Vagina (tissue), 2 donors: ENCODE results near the gene PRDM2. TPM values are rescaled to one million over a fixed set of nuclear protein-coding genes. Genes with fewer than 3 reads are reported as not detected.

ENCODE experiments used
- DNase-seq, 2 donors: peaks; one replicate each; pipeline ENCODE4 v3.0.0-alpha.2; 2017; ENCODE audit errors: extremely low spot score in 2 of 2
- H3K27ac ChIP-seq: fragments of 200-600 bp; sonication (generic); one replicate; pipeline ENCODE4 v1.5.1; 2019
- H3K27me3 ChIP-seq: fragments of 200-600 bp; sonication (generic); one replicate; pipeline ENCODE4 v1.5.1; 2019
- H3K36me3 ChIP-seq, 2 donors: fragments of 200-600 bp; sonication (generic); one replicate each; pipeline ENCODE4 v1.5.1; 2017 to 2019
- H3K4me1 ChIP-seq: fragments of 200-600 bp; sonication (generic); one replicate; pipeline ENCODE4 v1.5.1; 2019
- H3K4me3 ChIP-seq, 2 donors: fragments of 200-600 bp; sonication (generic); 1 replicate in 1 of 2; 2 replicates in 1 of 2; pipeline ENCODE4 v1.5.1; 2016 to 2019
- H3K9me3 ChIP-seq: fragments of 200-600 bp; sonication (generic); one replicate; pipeline ENCODE4 v1.5.1; 2019
- POLR2A ChIP-seq, 2 donors: fragments of 450-650 bp; IDR thresholded peaks; one replicate each; pipeline ENCODE4 v1.6.1; 2017; ENCODE audit warnings: antibody characterized with exemption in 2 of 2, mild to moderate bottlenecking in 2 of 2, moderate library complexity in 2 of 2
- POLR2AphosphoS5 ChIP-seq, 2 donors: sonication (generic); formaldehyde crosslinking; IDR thresholded peaks; one replicate each; pipeline ENCODE4 v1.9.0; 2017; ENCODE audit warnings: antibody characterized with exemption in 2 of 2, mild to moderate bottlenecking in 2 of 2, low read depth in 1 of 2; ENCODE audit not compliant: insufficient read depth in 1 of 2
- intact Hi-C: fragments of 100-400 bp; cut with DNase I; formaldehyde crosslinking; loops from one replicate; pipeline ENCODE4 v1.15.1; 2023
- total RNA-seq: library from RNA; depleted of rRNA; stranded (reverse); fragments of >200 nt; gene quantifications from one replicate; pipeline ENCODE4 v1.2.3, GENCODE V29; 2016
- TF ChIP-seq, protein P1 (sequence below), 3 experiments: fragments of 450-650 bp in 2 of 3; fragments of 200-600 bp in 1 of 3; sonication (generic) in 1 of 3; IDR thresholded peaks; one replicate each; pipeline ENCODE4 v1.5.1; 2017 to 2019; ENCODE audit warnings: antibody characterized with exemption in 3 of 3, mild to moderate bottlenecking in 2 of 3, moderate library complexity in 2 of 3

Gene PRDM2
- total RNA-seq, 1 donor from 2014 or later = 56.2 TPM

GRCh38 chr1:13746342-13746741 is 46.4 kb downstream of the PRDM2 start:
- intact Hi-C loops = no loop called here
- H3K36me3 ChIP-seq = peaks cover 0 to 6% of the 10 kb centered on the region in 2 donors
- H3K4me3 ChIP-seq = no peak overlapping the region
- no peaks in the 10 kb centered on the region for H3K27me3 ChIP-seq
- no peak for TF ChIP-seq POLR2A (IDR thresholded peaks at IDR 0.05)
- no peak for TF ChIP-seq POLR2AphosphoS5 (IDR thresholded peaks at IDR 0.05; ENCODE audit: insufficient read depth in 1 of 2, low read depth in 1 of 2)
- TF ChIP-seq, protein P1, sequence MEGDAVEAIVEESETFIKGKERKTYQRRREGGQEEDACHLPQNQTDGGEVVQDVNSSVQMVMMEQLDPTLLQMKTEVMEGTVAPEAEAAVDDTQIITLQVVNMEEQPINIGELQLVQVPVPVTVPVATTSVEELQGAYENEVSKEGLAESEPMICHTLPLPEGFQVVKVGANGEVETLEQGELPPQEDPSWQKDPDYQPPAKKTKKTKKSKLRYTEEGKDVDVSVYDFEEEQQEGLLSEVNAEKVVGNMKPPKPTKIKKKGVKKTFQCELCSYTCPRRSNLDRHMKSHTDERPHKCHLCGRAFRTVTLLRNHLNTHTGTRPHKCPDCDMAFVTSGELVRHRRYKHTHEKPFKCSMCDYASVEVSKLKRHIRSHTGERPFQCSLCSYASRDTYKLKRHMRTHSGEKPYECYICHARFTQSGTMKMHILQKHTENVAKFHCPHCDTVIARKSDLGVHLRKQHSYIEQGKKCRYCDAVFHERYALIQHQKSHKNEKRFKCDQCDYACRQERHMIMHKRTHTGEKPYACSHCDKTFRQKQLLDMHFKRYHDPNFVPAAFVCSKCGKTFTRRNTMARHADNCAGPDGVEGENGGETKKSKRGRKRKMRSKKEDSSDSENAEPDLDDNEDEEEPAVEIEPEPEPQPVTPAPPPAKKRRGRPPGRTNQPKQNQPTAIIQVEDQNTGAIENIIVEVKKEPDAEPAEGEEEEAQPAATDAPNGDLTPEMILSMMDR (IDR thresholded peaks at IDR 0.05) = no peak
- peaks cover 23% of the 10 kb centered on the region for H3K4me1 ChIP-seq
- DNase-seq = no peak
- no peaks in the 10 kb centered on the region for H3K9me3 ChIP-seq
- H3K27ac ChIP-seq = no peak overlapping the region

- TF ChIP-seq POLR2A (IDR thresholded peaks at IDR 0.05) = peak in 1 of 2 donors; percentile 87
- TF ChIP-seq, protein P1 (IDR thresholded peaks at IDR 0.05) = peak in 1 of 3 experiments; percentile 5
- peak in 1 of 2 donors; percentile 79 for TF ChIP-seq POLR2AphosphoS5 (IDR thresholded peaks at IDR 0.05; ENCODE audit: insufficient read depth in 1 of 2, low read depth in 1 of 2)
- Histone ChIP-seq H3K9me3 (no peaks in the 10 kb centered on the region), H3K27ac (peak overlapping the region; percentile 98), H3K4me1 (peaks cover 49% of the 10 kb centered on the region), H3K36me3 (no peaks in the 10 kb centered on the region), H3K4me3 (peak overlapping the region; percentile 87 to 89), H3K27me3 (no peaks in the 10 kb centered on the region)
- intact Hi-C loops = no loop called here
- DNase-seq = peak in 1 of 2 donors; percentile 98
Measured at GRCh38 chr1:13748610-13749505, 48.9 kb downstream of the PRDM2 start.

DNA sequence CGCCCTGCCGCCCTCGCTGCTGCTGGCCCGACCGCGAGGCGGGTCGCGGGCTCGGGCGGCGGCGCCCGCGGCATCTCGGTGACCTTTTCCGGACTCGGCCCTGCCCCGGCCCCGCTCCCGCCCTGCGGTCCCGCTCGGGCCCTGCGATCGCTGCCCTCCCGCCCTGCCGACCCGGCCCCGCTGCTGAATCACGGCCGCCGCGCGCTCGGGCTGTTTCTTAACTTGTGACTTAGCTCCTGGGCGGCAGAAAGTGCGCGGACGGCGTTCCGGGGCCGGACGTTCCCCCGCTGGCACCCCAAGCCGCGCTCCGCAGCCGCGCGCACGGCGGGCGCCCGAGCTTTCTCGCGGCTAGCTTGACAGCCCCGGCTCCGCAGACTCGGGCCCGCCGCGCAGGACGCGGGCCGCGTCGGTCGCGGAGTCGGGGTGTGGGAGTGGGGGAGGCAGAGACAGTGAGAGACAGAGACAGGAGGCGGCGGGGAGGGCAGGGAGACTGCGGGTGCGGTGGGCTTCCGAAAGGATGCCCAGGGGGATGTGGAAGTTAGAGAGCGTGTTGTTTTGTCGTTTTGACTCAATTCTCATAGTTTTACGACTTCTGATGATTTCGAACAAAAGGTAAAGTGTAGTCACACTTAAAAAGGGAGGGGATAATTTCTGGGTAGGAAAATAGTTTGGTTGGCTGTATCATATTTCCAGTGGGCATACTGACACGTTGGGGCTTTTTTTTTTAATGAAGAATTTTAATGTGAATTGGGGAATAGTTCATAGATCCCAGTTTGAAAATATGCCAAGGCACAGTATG is 49.8 kb downstream of the PRDM2 start:
- Histone ChIP-seq H3K9me3 (no peaks in the 10 kb centered on the region), H3K27me3 (no peaks in the 10 kb centered on the region), H3K27ac (peak overlapping the region; percentile 98), H3K4me1 (peaks cover 57% of the 10 kb centered on the region), H3K4me3 (peak overlapping the region; percentile 87 to 89), H3K36me3 (no peaks in the 10 kb centered on the region)
- intact Hi-C loops = no loop called here
- TF ChIP-seq POLR2AphosphoS5 (IDR thresholded peaks at IDR 0.05; ENCODE audit: insufficient read depth in 1 of 2, low read depth in 1 of 2) = no peak
- TF ChIP-seq, protein P1 (IDR thresholded peaks at IDR 0.05) = no peak
- no peak for TF ChIP-seq POLR2A (IDR thresholded peaks at IDR 0.05)
- DNase-seq = no peak

GRCh38 chr1:13751458-13751871 is 51.5 kb downstream of the PRDM2 start:
- peak overlapping the region; percentile 98 for H3K27ac ChIP-seq
- intact Hi-C loops = no loop called here
- TF ChIP-seq POLR2A (IDR thresholded peaks at IDR 0.05) (no peak), POLR2AphosphoS5 (IDR thresholded peaks at IDR 0.05; ENCODE audit: insufficient read depth in 1 of 2, low read depth in 1 of 2) (no peak)
- TF ChIP-seq, protein P1 (IDR thresholded peaks at IDR 0.05) = no peak
- H3K9me3 ChIP-seq = no peaks in the 10 kb centered on the region
- H3K36me3 ChIP-seq = no peaks in the 10 kb centered on the region
- H3K4me1 ChIP-seq = peaks cover 74% of the 10 kb centered on the region
- DNase-seq = no peak
- H3K4me3 ChIP-seq = peak overlapping the region in 1 of 2 donors; percentile 89
- H3K27me3 ChIP-seq = no peaks in the 10 kb centered on the region
